Activated CD8-positive, alpha-beta memory T cell treated with anti-CD3 and anti-CD28 coated beads for 24 hours (primary cell): Measurements from ENCODE around the gene EFCAB7.
A peak's percentile ranks its signal among the peaks of the same experiment; 100 is the strongest.

ENCODE experiments used
- DNase-seq: peaks from one replicate; pipeline ENCODE4 v3.0.0-alpha.2; 2020

The EFCAB7 gene

GRCh38 chr1:63603810-63604209 lies 80.5 kb downstream of the EFCAB7 start:
- DNase-seq = no peak

- DNase-seq = no peak
These were observed 84.0 kb downstream of the EFCAB7 start for GRCh38 chr1:63607322-63607721.

GRCh38 chr1:63611231-63611630 lies 87.9 kb downstream of the EFCAB7 start:
- no peak for DNase-seq

- DNase-seq = no peak
These were observed 89.2 kb downstream of the EFCAB7 start for GRCh38 chr1:63612564-63612963.

GRCh38 chr1:63612971-63613370 lies 89.6 kb downstream of the EFCAB7 start:
- no peak for DNase-seq

- peak; percentile 73 for DNase-seq
These were observed 92.6 kb downstream of the EFCAB7 start for GRCh38 chr1:63615768-63616420.

- DNase-seq = no peak
These were observed 94.1 kb downstream of the EFCAB7 start for GRCh38 chr1:63617450-63617849.

- no peak for DNase-seq
These were observed 94.7 kb downstream of the EFCAB7 start for GRCh38 chr1:63618011-63618410.

GRCh38 chr1:63619558-63619957 lies 96.2 kb downstream of the EFCAB7 start:
- no peak for DNase-seq

GRCh38 chr1:63620671-63621070 lies 97.3 kb downstream of the EFCAB7 start:
- no peak for DNase-seq

- DNase-seq = no peak
These were observed 97.8 kb downstream of the EFCAB7 start for GRCh38 chr1:63621075-63621474.

GRCh38 chr1:63621698-63622097 lies 98.4 kb downstream of the EFCAB7 start:
- no peak for DNase-seq
